Kidney capillary endothelial cell (primary cell): Measurements from ENCODE around the gene CLEC6A.
"Not testable (repeated sequence)": the region's sequence is repeated elsewhere in the genome, so short reads cannot be mapped to it uniquely, and the experiment has no call there.

Experiments
- DNase-seq: peaks from one replicate; pipeline ENCODE4 v3.0.0-alpha.2; 2018; ENCODE audit warnings: low spot score

CLEC6A gene

GRCh38 chr12:8455727-8456360 is at the start of gene CLEC6A:
CLEC6A (plus strand) TSS chr12:8455962; CDS start chr12:8456112, 150 bp downstream.
- DNase-seq: no peak

GRCh38 chr12:8419576-8419975 is 36.2 kb upstream of the CLEC6A start:
- not testable (repeated sequence) for DNase-seq

GRCh38 chr12:8420506-8420905 is 35.3 kb upstream of the CLEC6A start:
- DNase-seq: no peak

- not testable (repeated sequence) for DNase-seq
Measured at GRCh38 chr12:8444536-8445278, 11.1 kb upstream of the CLEC6A start.

- DNase-seq: no peak
Measured at GRCh38 chr12:8445731-8446130, 10.0 kb upstream of the CLEC6A start.

GRCh38 chr12:8446642-8447547 is 8.9 kb upstream of the CLEC6A start:
- DNase-seq: no peak

GRCh38 chr12:8449355-8449859 is 6.4 kb upstream of the CLEC6A start:
- DNase-seq: no peak

GRCh38 chr12:8452036-8452435 is 3.7 kb upstream of the CLEC6A start:
- DNase-seq: no peak

GRCh38 chr12:8453021-8453513 is 2.7 kb upstream of the CLEC6A start:
- DNase-seq: no peak

- DNase-seq: no peak
Measured at GRCh38 chr12:8453796-8454195, 2.0 kb upstream of the CLEC6A start.

GRCh38 chr12:8455271-8455670 is 491 bp upstream of the CLEC6A start:
- no peak for DNase-seq

GRCh38 chr12:8461426-8461825 is 5.7 kb downstream of the CLEC6A start:
- DNase-seq: no peak

GRCh38 chr12:8465301-8465996 is 9.7 kb downstream of the CLEC6A start:
- DNase-seq: no peak

GRCh38 chr12:8466241-8466640 is 10.5 kb downstream of the CLEC6A start:
- DNase-seq: no peak

GRCh38 chr12:8471090-8471489 is 15.3 kb downstream of the CLEC6A start:
- no peak for DNase-seq

- no peak for DNase-seq
Measured at GRCh38 chr12:8475508-8476203, 19.9 kb downstream of the CLEC6A start.

GRCh38 chr12:8482571-8483061 is 26.9 kb downstream of the CLEC6A start:
- DNase-seq: no peak

GRCh38 chr12:8483079-8483478 is 27.3 kb downstream of the CLEC6A start:
- DNase-seq: no peak

- no peak for DNase-seq
Measured at GRCh38 chr12:8491646-8492530, 36.1 kb downstream of the CLEC6A start.

- no peak for DNase-seq
Measured at GRCh38 chr12:8493084-8493483, 37.3 kb downstream of the CLEC6A start.
